H9 (cell line): ENCODE measurements around the gene LLCFC1. TPM values are rescaled to one million over a fixed set of nuclear protein-coding genes. Genes with fewer than 3 reads are reported as not detected.

Experiments
- DNase-seq: peaks from one replicate; pipeline ENCODE4 v3.0.0-alpha.2; 2017
- H2AFZ ChIP-seq: one replicate; pipeline ENCODE4 v1.6.1; 2013; ENCODE audit warnings: mild to moderate bottlenecking, low read length, control low read depth, moderate library complexity
- H2AK5ac ChIP-seq: 2 replicates; pipeline ENCODE4 v1.6.1; 2013; ENCODE audit warnings: low read length, control low read depth, mixed read lengths; ENCODE audit not compliant: insufficient read length
- H2BK120ac ChIP-seq: one replicate; pipeline ENCODE4 v1.6.1; 2013; ENCODE audit warnings: low read depth, mild to moderate bottlenecking, low read length, control low read depth, inconsistent platforms; ENCODE audit not compliant: poor library complexity, severe bottlenecking
- H2BK12ac ChIP-seq: 2 replicates; pipeline ENCODE4 v1.6.1; 2013; ENCODE audit warnings: low read length, control low read depth, mixed read lengths, low read depth; ENCODE audit not compliant: insufficient read length
- H2BK15ac ChIP-seq: 2 replicates; pipeline ENCODE4 v1.6.1; 2013; ENCODE audit warnings: low read depth, low read length, control low read depth
- H2BK20ac ChIP-seq: one replicate; pipeline ENCODE4 v1.6.1; 2013; ENCODE audit warnings: low read depth, mild to moderate bottlenecking, low read length, control low read depth, inconsistent platforms; ENCODE audit not compliant: poor library complexity, severe bottlenecking
- H2BK5ac ChIP-seq: 2 replicates; pipeline ENCODE4 v1.6.1; 2013; ENCODE audit warnings: low read length, control low read depth, mixed read lengths; ENCODE audit not compliant: insufficient read length
- H3K14ac ChIP-seq: 2 replicates; pipeline ENCODE4 v1.6.1; 2013; ENCODE audit warnings: low read length, control low read depth; ENCODE audit not compliant: insufficient read depth
- H3K18ac ChIP-seq: 2 replicates; pipeline ENCODE4 v1.6.1; 2013; ENCODE audit warnings: low read depth, mild to moderate bottlenecking, mixed read lengths, low read length, control low read depth; ENCODE audit not compliant: insufficient read length
- H3K23ac ChIP-seq: 2 replicates; pipeline ENCODE4 v1.6.1; 2013; ENCODE audit warnings: low read length, control low read depth, mixed read lengths, low read depth; ENCODE audit not compliant: insufficient read length
- H3K23me2 ChIP-seq: 2 replicates; pipeline ENCODE4 v1.6.1; 2013; ENCODE audit warnings: low read depth, mild to moderate bottlenecking, mixed read lengths, low read length, control low read depth; ENCODE audit not compliant: insufficient read length, poor library complexity, severe bottlenecking
- H3K27ac ChIP-seq: 2 replicates; pipeline ENCODE4 v1.5.1; 2013; ENCODE audit warnings: low read length, control low read depth, mixed read lengths, low read depth; ENCODE audit not compliant: insufficient read length
- H3K27me3 ChIP-seq: 2 replicates; pipeline ENCODE4 v1.6.1; 2013; ENCODE audit warnings: low read length, control low read depth, inconsistent platforms; ENCODE audit not compliant: insufficient read depth
- H3K4ac ChIP-seq: 2 replicates; pipeline ENCODE4 v1.6.1; 2013; ENCODE audit warnings: low read depth, mild to moderate bottlenecking, control low read depth, inconsistent platforms, low read length, moderate library complexity
- H3K4me1 ChIP-seq: 2 replicates; pipeline ENCODE4 v1.6.1; 2013; ENCODE audit warnings: low read length, control low read depth, inconsistent platforms; ENCODE audit not compliant: insufficient read depth
- H3K4me2 ChIP-seq: 2 replicates; pipeline ENCODE4 v1.6.1; 2013; ENCODE audit warnings: low read length, control low read depth, mixed read lengths; ENCODE audit not compliant: insufficient read length, insufficient read depth
- H3K56ac ChIP-seq: 2 replicates; pipeline ENCODE4 v1.6.1; 2013; ENCODE audit warnings: low read depth, mild to moderate bottlenecking, mixed read lengths, low read length, control low read depth; ENCODE audit not compliant: insufficient read length
- H3K79me1 ChIP-seq: 2 replicates; pipeline ENCODE4 v1.6.1; 2013; ENCODE audit warnings: low read depth, mild to moderate bottlenecking, moderate library complexity, low read length, control low read depth, inconsistent platforms; ENCODE audit not compliant: insufficient read depth, poor library complexity, severe bottlenecking
- H3K79me2 ChIP-seq: 2 replicates; pipeline ENCODE4 v1.6.1; 2013; ENCODE audit warnings: low read length, control low read depth, inconsistent platforms; ENCODE audit not compliant: insufficient read depth
- H3K9ac ChIP-seq: 2 replicates; pipeline ENCODE4 v1.6.1; 2013; ENCODE audit warnings: low read length, control low read depth, mixed read lengths; ENCODE audit not compliant: insufficient read length; ENCODE audit errors: extremely low read depth
- H3K9me3 ChIP-seq: one replicate; pipeline ENCODE4 v1.6.1; 2013; ENCODE audit warnings: low read depth, low read length, inconsistent platforms; ENCODE audit not compliant: control insufficient read depth
- H3T11ph ChIP-seq: one replicate; pipeline ENCODE4 v1.6.1; 2013; ENCODE audit warnings: mild to moderate bottlenecking, low read length, control low read depth, inconsistent platforms
- H4K20me1 ChIP-seq: one replicate; pipeline ENCODE4 v1.6.1; 2013; ENCODE audit not compliant: control insufficient read depth, insufficient read length, insufficient read depth
- H4K5ac ChIP-seq: 2 replicates; pipeline ENCODE4 v1.6.1; 2013; ENCODE audit warnings: low read depth, mild to moderate bottlenecking, mixed read lengths, low read length, control low read depth; ENCODE audit not compliant: insufficient read length
- H4K8ac ChIP-seq: replicated peaks from 2 replicates; pipeline ENCODE4 v1.6.1; 2013; ENCODE audit warnings: low read length, control low read depth, mixed read lengths, low read depth; ENCODE audit not compliant: insufficient read length
- H4K91ac ChIP-seq: 2 replicates; pipeline ENCODE4 v1.6.1; 2013; ENCODE audit warnings: low read depth, mild to moderate bottlenecking, moderate library complexity, mixed read lengths, low read length, control low read depth; ENCODE audit not compliant: insufficient read length
- H3K27ac Mint-ChIP-seq, 3 experiments: 2 replicates in 2 of 3; 3 replicates in 1 of 3; pipeline ENCODE4 v1.8.0; 2020 to 2021; ENCODE audit warnings: mixed read lengths in 3 of 3, mild to moderate bottlenecking in 1 of 3, moderate library complexity in 1 of 3
- H3K27me3 Mint-ChIP-seq: 2 replicates; pipeline ENCODE4 v1.8.0; 2021; ENCODE audit warnings: low read depth, mild to moderate bottlenecking, moderate library complexity, mixed read lengths
- H3K36me3 Mint-ChIP-seq, 3 experiments: 2 replicates in 2 of 3; 3 replicates in 1 of 3; pipeline ENCODE4 v1.8.0; 2020 to 2021; ENCODE audit warnings: low read depth in 3 of 3, mixed read lengths in 3 of 3; ENCODE audit not compliant: insufficient read depth in 1 of 3
- H3K4me1 Mint-ChIP-seq, 2 experiments: 2 replicates each; pipeline ENCODE4 v1.8.0; 2020; ENCODE audit warnings: mixed read lengths in 2 of 2
- H3K4me3 Mint-ChIP-seq, 2 experiments: 2 replicates in 1 of 2; 3 replicates in 1 of 2; pipeline ENCODE4 v1.8.0; 2020 to 2021; ENCODE audit warnings: mild to moderate bottlenecking in 2 of 2, mixed read lengths in 2 of 2, moderate library complexity in 1 of 2
- H3K9me3 Mint-ChIP-seq, 2 experiments: 2 replicates in 1 of 2; 3 replicates in 1 of 2; pipeline ENCODE4 v1.8.0; 2020; ENCODE audit warnings: mild to moderate bottlenecking in 2 of 2, mixed read lengths in 2 of 2, moderate library complexity in 1 of 2
- WGBS: extraction: QIAGEN DNeasy Blood & Tissue Kit; methylation state at CpG from one replicate; pipeline ENCODE4 v1.1.7; 2013; ENCODE audit warnings: missing lambda C conversion rate, low lambda C conversion rate, mixed read lengths; ENCODE audit not compliant: insufficient read length; ENCODE audit errors: extremely low coverage; 5-methylcytosine and 5-hydroxymethylcytosine counted together
- total RNA-seq: library from RNA; stranded (reverse); gene quantifications from 2 replicates; pipeline ENCODE4 v1.2.1, GENCODE V29; 2021
- TF ChIP-seq, protein P1 (sequence below): fragments of 200-600 bp; sonication (generic); conservative IDR thresholded peaks from 3 replicates; pipeline ENCODE4 v1.8.0; 2021; ENCODE audit warnings: antibody characterized with exemption, mild to moderate bottlenecking

The LLCFC1 gene
- total RNA-seq, 1 experiment from 2014 or later: not detected

DNA sequence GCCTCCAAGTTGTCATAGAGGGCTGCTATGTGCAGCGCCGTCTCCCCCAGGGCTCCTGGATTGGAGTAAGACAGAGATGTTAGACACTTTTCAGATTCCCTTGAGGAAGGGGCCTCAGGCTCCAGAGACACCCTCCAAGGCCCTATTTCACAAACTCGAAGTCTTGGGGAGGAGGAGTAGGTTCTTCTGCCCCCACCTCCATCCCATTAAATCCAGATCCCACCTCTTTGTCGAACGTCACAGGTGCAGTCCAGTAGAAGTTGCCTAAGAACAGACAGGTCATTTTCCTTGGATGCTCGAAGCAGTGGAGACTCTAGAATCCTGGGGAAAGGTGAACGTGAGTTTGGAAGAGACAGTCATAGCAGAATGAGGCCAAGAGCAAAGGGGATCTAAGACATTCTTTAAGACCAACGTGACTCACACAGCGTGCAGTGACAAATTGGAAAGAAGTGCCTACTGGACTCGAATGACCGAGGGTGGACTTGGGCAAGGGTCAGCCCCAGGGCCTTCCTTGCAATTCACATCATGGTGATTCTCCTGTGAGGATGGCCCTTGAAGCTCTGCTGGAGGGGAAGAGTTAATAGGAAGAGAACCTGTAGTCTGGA is 9.1 kb upstream of the LLCFC1 start:
- H2AK5ac ChIP-seq: no peak overlapping the region
- H4K20me1 ChIP-seq: no peaks in the 10 kb centered on the region
- no peaks in the 10 kb centered on the region for H3K27me3 ChIP-seq
- peak overlapping the region in 1 of 3 experiments; percentile 18; a peak in 2 of 7 replicates for H3K27ac Mint-ChIP-seq
- no peak overlapping the region for H3K4ac ChIP-seq
- no peak for DNase-seq
- no peaks in the 10 kb centered on the region for H3K9me3 ChIP-seq
- H3K36me3 Mint-ChIP-seq: no peaks in the 10 kb centered on the region; a peak in 1 of 7 replicates
- H2BK12ac ChIP-seq: no peak overlapping the region
- H3K18ac ChIP-seq: no peak overlapping the region
- no peak overlapping the region for H3K23ac ChIP-seq
- H2BK5ac ChIP-seq: no peak overlapping the region
- no peak overlapping the region for H4K8ac ChIP-seq
- no peak overlapping the region for H3K4me2 ChIP-seq
- peaks cover 9 to 11% of the 10 kb centered on the region in 2 experiments for H3K4me1 Mint-ChIP-seq
- no CpG with 5 or more reads among the region's 11 CpGs for WGBS
- H3K79me2 ChIP-seq: no peaks in the 10 kb centered on the region
- H3K27ac ChIP-seq: no peak overlapping the region
- H2BK15ac ChIP-seq: no peak overlapping the region
- no peak overlapping the region for H3K9ac ChIP-seq
- H2BK120ac ChIP-seq: no peak overlapping the region
- no peak overlapping the region for H2AFZ ChIP-seq
- peaks cover 3% of the 10 kb centered on the region; the same call in 1 of the 2 replicates for H3K4me1 ChIP-seq
- no peak overlapping the region for H3T11ph ChIP-seq
- H3K14ac ChIP-seq: no peak overlapping the region
- H3K23me2 ChIP-seq: no peaks in the 10 kb centered on the region
- H3K79me1 ChIP-seq: no peaks in the 10 kb centered on the region
- TF ChIP-seq, protein P1, sequence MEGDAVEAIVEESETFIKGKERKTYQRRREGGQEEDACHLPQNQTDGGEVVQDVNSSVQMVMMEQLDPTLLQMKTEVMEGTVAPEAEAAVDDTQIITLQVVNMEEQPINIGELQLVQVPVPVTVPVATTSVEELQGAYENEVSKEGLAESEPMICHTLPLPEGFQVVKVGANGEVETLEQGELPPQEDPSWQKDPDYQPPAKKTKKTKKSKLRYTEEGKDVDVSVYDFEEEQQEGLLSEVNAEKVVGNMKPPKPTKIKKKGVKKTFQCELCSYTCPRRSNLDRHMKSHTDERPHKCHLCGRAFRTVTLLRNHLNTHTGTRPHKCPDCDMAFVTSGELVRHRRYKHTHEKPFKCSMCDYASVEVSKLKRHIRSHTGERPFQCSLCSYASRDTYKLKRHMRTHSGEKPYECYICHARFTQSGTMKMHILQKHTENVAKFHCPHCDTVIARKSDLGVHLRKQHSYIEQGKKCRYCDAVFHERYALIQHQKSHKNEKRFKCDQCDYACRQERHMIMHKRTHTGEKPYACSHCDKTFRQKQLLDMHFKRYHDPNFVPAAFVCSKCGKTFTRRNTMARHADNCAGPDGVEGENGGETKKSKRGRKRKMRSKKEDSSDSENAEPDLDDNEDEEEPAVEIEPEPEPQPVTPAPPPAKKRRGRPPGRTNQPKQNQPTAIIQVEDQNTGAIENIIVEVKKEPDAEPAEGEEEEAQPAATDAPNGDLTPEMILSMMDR: no peak
- H2BK20ac ChIP-seq: no peak overlapping the region
- H3K56ac ChIP-seq: no peak overlapping the region
- no peak overlapping the region for H4K5ac ChIP-seq
- peaks cover 0 to 3% of the 10 kb centered on the region in 2 experiments; a peak in 1 of 5 replicates for H3K9me3 Mint-ChIP-seq
- H3K27me3 Mint-ChIP-seq: peaks cover 39% of the 10 kb centered on the region
- no peak overlapping the region for H4K91ac ChIP-seq
- H3K4me3 Mint-ChIP-seq: no peak overlapping the region
